Smooth muscle cell (in vitro differentiated cells): ENCODE data around the gene MRGPRE. TPM values are rescaled to one million over a fixed set of nuclear protein-coding genes. Genes with fewer than 3 reads are reported as not detected.

Source experiments
- DNase-seq: peaks from one replicate; lab custom pipeline; 2025; ENCODE audit not compliant: unreplicated experiment; lab: John Stamatoyannopoulos, UW
- H2AFZ ChIP-seq: fragments of 200-600 bp; sonication (generic); 2 replicates; pipeline ENCODE4 v1.6.0; 2016; ENCODE audit warnings: antibody characterized with exemption, low read depth, mild to moderate bottlenecking
- H3F3A ChIP-seq: fragments of 200-600 bp; sonication (generic); 2 replicates; pipeline ENCODE4 v1.6.0; 2017; ENCODE audit warnings: antibody characterized with exemption, low read depth
- H3K27ac ChIP-seq: fragments of 200-600 bp; sonication (generic); 2 replicates; pipeline ENCODE4 v1.5.1; 2016; ENCODE audit warnings: low read depth, mild to moderate bottlenecking
- H3K27me3 ChIP-seq: fragments of 200-600 bp; sonication (generic); 2 replicates; pipeline ENCODE4 v1.6.1; 2016; ENCODE audit warnings: low read depth, mild to moderate bottlenecking
- H3K36me3 ChIP-seq: fragments of 200-600 bp; sonication (generic); 2 replicates; pipeline ENCODE4 v1.5.1; 2016; ENCODE audit warnings: low read depth
- H3K4me1 ChIP-seq: fragments of 200-600 bp; sonication (generic); 2 replicates; pipeline ENCODE4 v1.5.1; 2016; ENCODE audit warnings: low read depth
- H3K4me2 ChIP-seq: fragments of 200-600 bp; sonication (generic); 2 replicates; pipeline ENCODE4 v1.6.0; 2016; ENCODE audit warnings: mild to moderate bottlenecking
- H3K4me3 ChIP-seq: fragments of 200-600 bp; sonication (generic); 2 replicates; pipeline ENCODE4 v1.5.1; 2016; ENCODE audit warnings: mild to moderate bottlenecking
- H3K79me2 ChIP-seq: fragments of 200-600 bp; sonication (generic); 2 replicates; pipeline ENCODE4 v1.6.0; 2016; ENCODE audit warnings: low read depth, mild to moderate bottlenecking
- H3K9ac ChIP-seq: fragments of 200-600 bp; sonication (generic); 2 replicates; pipeline ENCODE4 v1.6.0; 2016; ENCODE audit warnings: low read depth
- H3K9me3 ChIP-seq: fragments of 200-600 bp; sonication (generic); replicated peaks from 2 replicates; pipeline ENCODE4 v1.5.1; 2016; ENCODE audit warnings: low read depth
- H4K20me1 ChIP-seq: fragments of 200-600 bp; sonication (generic); 2 replicates; pipeline ENCODE4 v1.6.0; 2016; ENCODE audit warnings: low read depth
- WGBS: methylation state at CpG from one replicate; pipeline ENCODE4 v1.1.7; 2016; ENCODE audit warnings: low lambda C conversion rate; 5-methylcytosine and 5-hydroxymethylcytosine counted together
- polyA plus RNA-seq: library from polyadenylated mRNA; unstranded; fragments of >200 nt; fragmentation: Nextera tagmentation; extraction: Ambion mirVana; gene quantifications from 2 replicates; pipeline ENCODE4 v1.2.1, GENCODE V29; 2016
- total RNA-seq: library from RNA; depleted of rRNA; stranded (reverse); fragments of >200 nt; gene quantifications from 2 replicates; pipeline ENCODE4 v1.2.3, GENCODE V29; 2014
- TF ChIP-seq, protein P1 (sequence below): fragments of 200-600 bp; sonication (generic); IDR thresholded peaks from 2 replicates; pipeline ENCODE4 v1.5.1; 2017; ENCODE audit warnings: borderline replicate concordance, mild to moderate bottlenecking, antibody characterized with exemption; ENCODE audit not compliant: insufficient read depth, poor library complexity, severe bottlenecking

The MRGPRE gene
- total and polyA plus RNA-seq, 2 experiments from 2014 or later: not detected

DNA sequence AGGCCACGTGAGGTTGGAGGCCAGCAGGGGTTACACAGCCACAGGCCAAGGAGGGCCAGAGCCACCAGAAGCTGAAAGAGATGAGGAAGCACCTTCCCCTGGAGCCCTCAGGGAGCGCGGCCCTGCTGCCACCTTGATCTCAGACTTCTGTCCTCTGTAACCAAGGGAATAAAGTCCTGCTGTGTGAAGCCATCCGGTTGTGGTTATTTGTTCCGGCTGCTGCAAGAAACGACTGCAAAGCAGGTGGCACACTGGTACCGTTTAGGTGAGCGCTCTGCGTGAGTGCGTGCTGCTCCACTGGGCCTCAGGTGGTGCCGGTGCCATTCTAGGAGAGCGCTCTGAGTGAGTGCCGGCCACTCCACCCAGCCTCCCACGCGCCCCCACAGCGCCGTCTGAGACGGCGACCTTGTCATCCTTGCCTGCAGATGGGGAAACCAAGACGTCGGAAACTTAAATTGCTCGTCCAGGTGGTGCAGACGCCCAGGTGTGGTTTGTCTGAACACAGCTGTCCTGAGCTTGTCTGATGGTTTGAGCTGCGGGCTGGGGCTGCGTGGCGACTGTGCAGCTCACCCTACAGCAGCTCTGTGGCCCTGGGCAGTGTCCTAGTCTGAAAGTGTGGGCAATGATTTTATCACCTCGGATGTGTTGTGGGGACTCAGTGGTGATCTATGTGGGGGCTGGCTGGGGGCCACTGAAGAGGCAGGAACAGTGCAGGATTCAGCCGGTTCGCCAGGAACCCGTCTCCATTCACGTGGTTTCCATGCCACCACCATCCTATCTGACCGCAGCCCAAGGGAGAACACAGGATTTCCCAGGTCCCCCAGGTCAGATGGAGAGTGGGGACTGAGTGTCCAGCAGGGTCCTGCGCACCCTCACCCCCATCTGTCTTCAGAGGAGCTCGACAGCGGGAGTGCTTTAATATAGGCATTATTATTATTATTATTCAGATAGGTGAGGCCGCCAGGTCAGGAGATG lies 9.0 kb downstream of the MRGPRE start:
- WGBS: 93% methylated on average over 36 of the region's 36 CpGs
- Histone ChIP-seq H3F3A (no peaks in the 10 kb centered on the region), H3K27me3 (no peaks in the 10 kb centered on the region)

DNA sequence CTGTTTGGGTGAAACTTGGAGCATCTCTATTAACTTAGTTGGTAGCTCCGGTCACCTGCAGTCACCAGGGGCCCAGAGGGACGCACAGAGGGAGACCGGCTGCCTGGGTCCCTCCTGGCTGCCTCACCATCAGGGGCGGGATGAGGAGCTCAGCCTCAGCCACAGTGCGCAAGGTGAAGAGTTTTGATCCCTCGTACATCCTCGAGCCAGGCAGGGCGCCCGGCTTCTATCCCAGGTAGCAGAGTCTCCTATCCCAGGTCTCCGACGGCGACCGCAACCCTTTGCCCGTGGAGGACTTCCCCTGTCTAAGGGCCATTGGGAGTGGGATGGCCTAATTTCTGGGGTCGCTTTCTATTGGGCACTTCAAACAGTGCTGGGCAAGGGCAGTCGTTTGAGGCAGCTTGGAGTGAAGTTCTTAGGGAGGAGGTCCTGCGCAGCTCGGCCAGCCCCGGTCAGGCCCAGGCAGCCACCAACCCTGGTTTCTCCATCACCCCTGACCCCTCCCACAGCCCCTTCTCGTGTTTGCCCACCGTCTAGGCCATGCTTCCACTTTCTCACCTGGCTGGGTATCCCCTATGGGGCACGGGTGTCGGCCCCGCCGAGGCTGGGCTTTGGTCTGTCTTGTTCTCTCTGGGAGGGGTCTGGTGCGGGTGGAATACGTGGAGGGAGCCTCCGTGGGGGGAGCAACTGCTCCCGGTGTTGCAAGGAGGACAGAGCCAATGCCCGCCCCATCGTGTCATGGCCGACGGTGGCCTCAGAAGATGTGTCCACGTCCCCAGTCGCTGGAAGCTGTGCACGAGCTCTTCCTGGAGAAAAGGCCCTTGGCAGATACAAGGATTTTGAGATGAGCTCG lies 10.0 kb downstream of the MRGPRE start:
- H2AFZ ChIP-seq: no peak overlapping the region
- TF ChIP-seq, protein P1, sequence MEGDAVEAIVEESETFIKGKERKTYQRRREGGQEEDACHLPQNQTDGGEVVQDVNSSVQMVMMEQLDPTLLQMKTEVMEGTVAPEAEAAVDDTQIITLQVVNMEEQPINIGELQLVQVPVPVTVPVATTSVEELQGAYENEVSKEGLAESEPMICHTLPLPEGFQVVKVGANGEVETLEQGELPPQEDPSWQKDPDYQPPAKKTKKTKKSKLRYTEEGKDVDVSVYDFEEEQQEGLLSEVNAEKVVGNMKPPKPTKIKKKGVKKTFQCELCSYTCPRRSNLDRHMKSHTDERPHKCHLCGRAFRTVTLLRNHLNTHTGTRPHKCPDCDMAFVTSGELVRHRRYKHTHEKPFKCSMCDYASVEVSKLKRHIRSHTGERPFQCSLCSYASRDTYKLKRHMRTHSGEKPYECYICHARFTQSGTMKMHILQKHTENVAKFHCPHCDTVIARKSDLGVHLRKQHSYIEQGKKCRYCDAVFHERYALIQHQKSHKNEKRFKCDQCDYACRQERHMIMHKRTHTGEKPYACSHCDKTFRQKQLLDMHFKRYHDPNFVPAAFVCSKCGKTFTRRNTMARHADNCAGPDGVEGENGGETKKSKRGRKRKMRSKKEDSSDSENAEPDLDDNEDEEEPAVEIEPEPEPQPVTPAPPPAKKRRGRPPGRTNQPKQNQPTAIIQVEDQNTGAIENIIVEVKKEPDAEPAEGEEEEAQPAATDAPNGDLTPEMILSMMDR: no peak
- no peaks in the 10 kb centered on the region for H3F3A ChIP-seq
- no peaks in the 10 kb centered on the region for H4K20me1 ChIP-seq
- H3K4me3 ChIP-seq: no peak overlapping the region
- H3K9me3 ChIP-seq: no peaks in the 10 kb centered on the region
- DNase-seq: no peak
- 91% methylated on average over 35 of the region's 37 CpGs for WGBS
- no peak overlapping the region for H3K9ac ChIP-seq
- H3K4me2 ChIP-seq: no peak overlapping the region
- H3K27ac ChIP-seq: no peak overlapping the region
- H3K27me3 ChIP-seq: no peaks in the 10 kb centered on the region
- no peaks in the 10 kb centered on the region for H3K79me2 ChIP-seq
- no peaks in the 10 kb centered on the region for H3K36me3 ChIP-seq
- no peaks in the 10 kb centered on the region for H3K4me1 ChIP-seq

More for the DNA sequence above, 9.0 kb downstream of the MRGPRE start:
- H2AFZ ChIP-seq: no peak overlapping the region
- H3K79me2 ChIP-seq: no peaks in the 10 kb centered on the region
- H3K36me3 ChIP-seq: no peaks in the 10 kb centered on the region
- H3K27ac ChIP-seq: no peak overlapping the region
- no peak overlapping the region for H3K4me2 ChIP-seq
- TF ChIP-seq, protein P1: no peak
- no peaks in the 10 kb centered on the region for H3K4me1 ChIP-seq
- no peaks in the 10 kb centered on the region for H4K20me1 ChIP-seq
- H3K9ac ChIP-seq: no peak overlapping the region
- H3K4me3 ChIP-seq: no peak overlapping the region
- DNase-seq: no peak
- H3K9me3 ChIP-seq: no peaks in the 10 kb centered on the region

DNA sequence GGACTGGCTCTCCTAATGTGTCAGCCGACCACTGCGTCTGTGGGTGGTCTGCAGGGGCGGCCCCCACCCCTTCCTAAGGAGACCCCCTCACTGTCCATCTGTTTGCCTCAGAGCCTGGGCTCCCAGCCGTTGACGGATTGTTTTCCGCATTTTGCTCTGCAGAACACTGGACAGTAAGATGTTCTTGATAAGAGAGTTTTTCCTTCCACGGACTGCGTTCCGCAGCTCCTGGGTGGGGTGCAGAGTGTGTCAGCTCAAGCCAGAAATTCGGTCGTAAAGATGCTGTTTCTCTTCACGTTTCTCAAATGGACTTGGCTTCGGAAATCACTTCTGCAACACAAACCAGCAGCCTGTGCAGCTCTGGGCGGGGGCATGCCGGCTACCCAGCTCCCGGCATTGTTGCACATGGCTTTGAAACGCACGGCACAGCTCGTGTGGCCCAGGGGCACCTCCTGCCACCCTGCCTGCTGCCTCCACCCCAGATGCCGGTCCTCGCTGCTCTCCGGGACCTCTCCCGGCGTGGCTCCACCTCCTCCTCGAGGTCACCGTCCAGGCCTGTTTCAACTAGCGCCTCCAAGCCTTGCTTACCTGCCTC lies 10.7 kb downstream of the MRGPRE start:
- H3F3A ChIP-seq: no peaks in the 10 kb centered on the region
- H3K9ac ChIP-seq: no peak overlapping the region
- H3K4me2 ChIP-seq: no peak overlapping the region
- no peak overlapping the region for H2AFZ ChIP-seq
- H3K4me1 ChIP-seq: no peaks in the 10 kb centered on the region
- no peaks in the 10 kb centered on the region for H3K9me3 ChIP-seq
- H3K27me3 ChIP-seq: no peaks in the 10 kb centered on the region
- no peak overlapping the region for H3K4me3 ChIP-seq
- H3K79me2 ChIP-seq: no peaks in the 10 kb centered on the region
- WGBS: 73% methylated on average over 27 of the region's 27 CpGs
- DNase-seq: no peak
- H3K36me3 ChIP-seq: no peaks in the 10 kb centered on the region
- H3K27ac ChIP-seq: no peak overlapping the region
- TF ChIP-seq, protein P1: no peak
- no peaks in the 10 kb centered on the region for H4K20me1 ChIP-seq
